GM10847 (cell line): ENCODE data around the gene LHFPL3.

ENCODE experiments used
- POLR2A ChIP-seq: IDR thresholded peaks from 2 replicates; pipeline ENCODE4 v1.6.1; 2011; ENCODE audit not compliant: insufficient read length; ENCODE audit errors: extremely low read depth

Gene LHFPL3

DNA sequence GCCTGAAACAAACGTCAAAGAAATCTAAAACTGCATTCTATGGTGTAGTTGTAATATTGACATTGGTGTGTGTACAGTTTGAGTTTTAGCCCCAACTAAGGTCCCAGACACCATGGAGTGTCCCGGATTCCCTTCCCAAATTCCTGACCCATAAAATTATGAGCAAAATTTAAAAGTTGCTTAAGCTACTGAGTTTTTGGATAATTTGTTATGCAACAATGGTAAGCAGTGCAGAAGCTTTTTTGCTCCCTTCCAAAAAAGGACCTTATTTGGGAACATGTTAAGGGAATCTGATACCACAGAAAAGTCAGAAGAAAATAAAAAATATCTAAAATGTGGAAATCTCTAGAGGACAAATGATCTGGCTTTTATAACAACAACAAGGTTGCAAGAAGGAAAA is 622.4 kb downstream of the LHFPL3 start:
- TF ChIP-seq POLR2A: no peak

DNA sequence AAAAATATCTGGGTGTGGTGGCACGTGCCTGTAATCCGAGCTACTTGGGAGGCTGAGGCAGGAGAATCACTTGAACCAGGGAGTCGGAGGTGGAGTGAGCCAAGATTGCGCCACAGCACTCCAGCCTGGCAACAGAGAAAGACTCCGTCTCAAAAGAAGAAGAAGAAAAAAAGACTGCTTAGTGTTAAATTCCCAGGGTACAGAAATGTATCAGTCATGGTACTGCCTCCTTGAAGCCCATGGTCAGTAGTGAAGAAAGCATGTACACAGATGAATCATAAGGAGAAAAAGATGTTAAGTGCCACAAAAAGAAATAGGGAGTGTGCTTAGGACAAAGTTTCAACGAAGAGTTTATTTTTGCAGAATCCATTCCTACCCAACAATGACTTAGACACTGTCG is 623.1 kb downstream of the LHFPL3 start:
- no peak for TF ChIP-seq POLR2A

DNA sequence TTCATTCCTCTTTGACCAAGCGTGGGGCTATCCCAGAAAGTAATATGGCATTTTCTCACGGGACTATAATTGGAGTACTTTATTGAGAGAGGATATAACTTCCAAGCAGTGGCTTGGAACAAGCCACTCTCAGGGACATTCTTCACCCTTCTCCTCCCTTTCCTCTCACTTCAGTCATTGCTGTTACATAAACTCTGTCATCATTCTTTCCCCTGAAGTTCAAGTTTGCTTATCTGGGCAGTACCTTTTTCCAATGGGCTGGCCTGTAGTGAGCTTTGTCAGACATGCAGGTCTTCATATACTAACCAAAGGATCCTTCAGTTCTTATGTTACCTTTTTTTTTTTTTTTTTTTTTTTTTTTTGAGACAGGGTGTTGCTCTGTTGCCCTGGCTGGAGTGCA is 626.9 kb downstream of the LHFPL3 start:
- no peak for TF ChIP-seq POLR2A
